Measurements from ENCODE around the gene PPM1B. TPM values are rescaled to one million over a fixed set of nuclear protein-coding genes. Genes with fewer than 3 reads are reported as not detected.

PPM1B gene
- total and polyA plus RNA-seq, 2 experiments from 2014 or later = 17.4 to 19.7 TPM

GRCh38 chr2:44172576-44172975 is 3.9 kb downstream of the PPM1B start:
- Histone ChIP-seq H3K4me1 (ENCODE audit: insufficient read depth) (peaks cover 38% of the 10 kb centered on the region), H3K27me3 (replicated peaks; ENCODE audit: insufficient read depth) (no peaks in the 10 kb centered on the region), H3K27ac (no peak overlapping the region), H3K9me3 (ENCODE audit: low read depth) (no peaks in the 10 kb centered on the region), H3F3A (ENCODE audit: insufficient read depth) (peaks cover 29% of the 10 kb centered on the region), H3K36me3 (ENCODE audit: low read depth) (no peaks in the 10 kb centered on the region), H3K4me3 (no peak overlapping the region), H3K79me2 (ENCODE audit: insufficient read depth) (peaks cover 82% of the 10 kb centered on the region), H3K9ac (no peak overlapping the region), H2AFZ (no peak overlapping the region), H4K20me1 (ENCODE audit: insufficient read depth) (peaks cover 13% of the 10 kb centered on the region; the same call in 1 of the 2 replicates), H3K4me2 (ENCODE audit: unreplicated experiment) (no peak overlapping the region), H3K9me2 (ENCODE audit: insufficient read depth) (no peaks in the 10 kb centered on the region)
- no peak for TF ChIP-seq EZH2 (IDR thresholded peaks at IDR 0.05; ENCODE audit: insufficient read depth, poor library complexity, severe bottlenecking)
- no peak for TF ChIP-seq EZH2phosphoT487 (IDR thresholded peaks at IDR 0.05; ENCODE audit: insufficient read depth, low read depth)
- in situ Hi-C loops (cut with MboI) = no loop called here
- 96 to 98% methylated on average over 4 of the region's 4 CpGs for WGBS, 2 experiments (ENCODE audit: low coverage in 1 of 2, low lambda C conversion rate in 2 of 2, missing lambda C conversion rate in 2 of 2)
- DNase-seq = no peak

GRCh38 chr2:44178950-44179349 is 10.3 kb downstream of the PPM1B start:
- Histone ChIP-seq H3K4me1 (ENCODE audit: insufficient read depth) (0 out of 2 replicates have a peak, but pooled peaks cover 8% of the 10 kb centered on the region), H3K9ac (no peak overlapping the region), H3K36me3 (ENCODE audit: low read depth) (no peaks in the 10 kb centered on the region), H3K79me2 (ENCODE audit: insufficient read depth) (peaks cover 97% of the 10 kb centered on the region), H3K9me2 (ENCODE audit: insufficient read depth) (no peaks in the 10 kb centered on the region; the same call in 1 of the 2 replicates), H3K4me2 (ENCODE audit: unreplicated experiment) (no peak overlapping the region), H3K27ac (no peak overlapping the region), H2AFZ (no peak overlapping the region), H3K27me3 (replicated peaks; ENCODE audit: insufficient read depth) (no peaks in the 10 kb centered on the region), H3K9me3 (ENCODE audit: low read depth) (no peaks in the 10 kb centered on the region), H4K20me1 (ENCODE audit: insufficient read depth) (no peaks in the 10 kb centered on the region), H3K4me3 (no peak overlapping the region), H3F3A (ENCODE audit: insufficient read depth) (no peaks in the 10 kb centered on the region)
- DNase-seq = no peak
- in situ Hi-C loops (cut with MboI) = no loop called here
- TF ChIP-seq EZH2phosphoT487 (IDR thresholded peaks at IDR 0.05; ENCODE audit: insufficient read depth, low read depth) (no peak), EZH2 (IDR thresholded peaks at IDR 0.05; ENCODE audit: insufficient read depth, poor library complexity, severe bottlenecking) (no peak)

GRCh38 chr2:44181648-44182047 is 13.0 kb downstream of the PPM1B start:
- Histone ChIP-seq H3K27me3 (replicated peaks; ENCODE audit: insufficient read depth) (no peaks in the 10 kb centered on the region), H4K20me1 (ENCODE audit: insufficient read depth) (no peaks in the 10 kb centered on the region), H3K4me1 (ENCODE audit: insufficient read depth) (0 out of 2 replicates have a peak, but pooled peaks cover 7% of the 10 kb centered on the region), H3K9me2 (ENCODE audit: insufficient read depth) (no peaks in the 10 kb centered on the region; the same call in 1 of the 2 replicates), H3K36me3 (ENCODE audit: low read depth) (no peaks in the 10 kb centered on the region), H3K9me3 (ENCODE audit: low read depth) (no peaks in the 10 kb centered on the region), H3K9ac (no peak overlapping the region), H2AFZ (no peak overlapping the region), H3K4me2 (ENCODE audit: unreplicated experiment) (no peak overlapping the region), H3K27ac (no peak overlapping the region), H3F3A (ENCODE audit: insufficient read depth) (no peaks in the 10 kb centered on the region), H3K79me2 (ENCODE audit: insufficient read depth) (peaks cover 97% of the 10 kb centered on the region), H3K4me3 (no peak overlapping the region)
- DNase-seq = no peak
- in situ Hi-C loops (cut with MboI) = no loop called here
- TF ChIP-seq EZH2 (IDR thresholded peaks at IDR 0.05; ENCODE audit: insufficient read depth, poor library complexity, severe bottlenecking) (no peak), EZH2phosphoT487 (IDR thresholded peaks at IDR 0.05; ENCODE audit: insufficient read depth, low read depth) (no peak)
- 98 to 100% methylated on average over 2 of the region's 2 CpGs for WGBS, 2 experiments (ENCODE audit: low coverage in 1 of 2, low lambda C conversion rate in 2 of 2, missing lambda C conversion rate in 2 of 2)

- H3K4me3 ChIP-seq = no peak overlapping the region
- no peak overlapping the region for H3K27ac ChIP-seq
- no peak overlapping the region for H3K9ac ChIP-seq
- 90 to 95% methylated on average over 3 of the region's 3 CpGs for WGBS, 2 experiments (ENCODE audit: low coverage in 1 of 2, low lambda C conversion rate in 2 of 2, missing lambda C conversion rate in 2 of 2)
- no peaks in the 10 kb centered on the region for H3K9me3 ChIP-seq (ENCODE audit: low read depth)
- in situ Hi-C loops (cut with MboI) = no loop called here
- DNase-seq = no peak
- no peaks in the 10 kb centered on the region for H3K36me3 ChIP-seq (ENCODE audit: low read depth)
- TF ChIP-seq EZH2phosphoT487 (IDR thresholded peaks at IDR 0.05; ENCODE audit: insufficient read depth, low read depth) = no peak
- TF ChIP-seq EZH2 (IDR thresholded peaks at IDR 0.05; ENCODE audit: insufficient read depth, poor library complexity, severe bottlenecking) = no peak
- H3K79me2 ChIP-seq (ENCODE audit: insufficient read depth) = peaks cover 97% of the 10 kb centered on the region
- no peaks in the 10 kb centered on the region for H3K27me3 ChIP-seq (replicated peaks; ENCODE audit: insufficient read depth)
- no peaks in the 10 kb centered on the region for H3K4me1 ChIP-seq (ENCODE audit: insufficient read depth)
- no peaks in the 10 kb centered on the region for H3F3A ChIP-seq (ENCODE audit: insufficient read depth)
- no peaks in the 10 kb centered on the region; the same call in 1 of the 2 replicates for H3K9me2 ChIP-seq (ENCODE audit: insufficient read depth)
- H4K20me1 ChIP-seq (ENCODE audit: insufficient read depth) = no peaks in the 10 kb centered on the region; the same call in 1 of the 2 replicates
- H2AFZ ChIP-seq = no peak overlapping the region
- H3K4me2 ChIP-seq (ENCODE audit: unreplicated experiment) = no peak overlapping the region
Measured at GRCh38 chr2:44184106-44184505, 15.4 kb downstream of the PPM1B start.

GRCh38 chr2:44186810-44187209 is 18.1 kb downstream of the PPM1B start:
- DNase-seq = no peak
- Histone ChIP-seq H3K36me3 (ENCODE audit: low read depth) (no peaks in the 10 kb centered on the region), H3K9ac (no peak overlapping the region), H3F3A (ENCODE audit: insufficient read depth) (no peaks in the 10 kb centered on the region), H4K20me1 (ENCODE audit: insufficient read depth) (no peaks in the 10 kb centered on the region; the same call in 1 of the 2 replicates), H3K9me3 (ENCODE audit: low read depth) (no peaks in the 10 kb centered on the region), H3K27ac (no peak overlapping the region), H3K4me3 (no peak overlapping the region), H3K79me2 (ENCODE audit: insufficient read depth) (peaks cover 97% of the 10 kb centered on the region), H2AFZ (no peak overlapping the region), H3K4me2 (ENCODE audit: unreplicated experiment) (no peak overlapping the region), H3K4me1 (ENCODE audit: insufficient read depth) (no peaks in the 10 kb centered on the region), H3K27me3 (replicated peaks; ENCODE audit: insufficient read depth) (no peaks in the 10 kb centered on the region), H3K9me2 (ENCODE audit: insufficient read depth) (no peaks in the 10 kb centered on the region)
- in situ Hi-C loops (cut with MboI) = no loop called here
- TF ChIP-seq EZH2phosphoT487 (IDR thresholded peaks at IDR 0.05; ENCODE audit: insufficient read depth, low read depth) = no peak
- no peak for TF ChIP-seq EZH2 (IDR thresholded peaks at IDR 0.05; ENCODE audit: insufficient read depth, poor library complexity, severe bottlenecking)

Data from GM23248 (cell line).